Natural killer cell (primary cell): ENCODE data around the gene PON2. TPM values are rescaled to one million over a fixed set of nuclear protein-coding genes. Genes with fewer than 3 reads are reported as not detected.
"Not testable (repeated sequence)": the region's sequence is repeated elsewhere in the genome, so short reads cannot be mapped to it uniquely, and the experiment has no call there.

Experiments used
- ATAC-seq, 3 donors: fragments of 150-1000 bp in 2 of 3; fragments of 200-7000 bp in 1 of 3; cut with Tn5 transposase; 1 replicate in 1 of 3; 2 replicates in 2 of 3; pipeline ENCODE4 v1.10.0; 2021; ENCODE audit warnings: mild to moderate bottlenecking in 2 of 3, moderate library complexity in 2 of 3
- DNase-seq, 2 donors: peaks; one replicate each; pipeline versions ENCODE4 v3.0.0 to v3.0.0-alpha.2; 2013 to 2021; ENCODE audit warnings: mixed read lengths in 1 of 2
- H3K27ac ChIP-seq: one replicate; pipeline ENCODE4 v1.5.1; 2013; ENCODE audit warnings: mild to moderate bottlenecking, low read length
- H3K27me3 ChIP-seq: one replicate; pipeline ENCODE4 v1.6.1; 2013; ENCODE audit warnings: low read length; ENCODE audit not compliant: control insufficient read depth, insufficient read depth
- H3K36me3 ChIP-seq: one replicate; pipeline ENCODE4 v1.6.1; 2013; ENCODE audit warnings: low read length; ENCODE audit not compliant: control insufficient read depth, insufficient read depth
- H3K4me1 ChIP-seq: one replicate; pipeline ENCODE4 v1.6.1; 2013; ENCODE audit warnings: low read length; ENCODE audit not compliant: control insufficient read depth, insufficient read depth
- H3K4me3 ChIP-seq: one replicate; pipeline ENCODE4 v1.5.1; 2013; ENCODE audit warnings: low read length
- H3K9me3 ChIP-seq: one replicate; pipeline ENCODE4 v1.6.1; 2013; ENCODE audit warnings: low read length; ENCODE audit not compliant: control insufficient read depth, insufficient read depth
- H3K27ac Mint-ChIP-seq, 2 donors: one replicate each; pipeline ENCODE4 v1.8.0; 2022; ENCODE audit warnings: mild to moderate bottlenecking in 2 of 2, mixed read lengths in 2 of 2, moderate library complexity in 1 of 2
- H3K27me3 Mint-ChIP-seq, 2 donors: one replicate each; pipeline ENCODE4 v1.8.0; 2022; ENCODE audit warnings: low read depth in 2 of 2, mixed read lengths in 2 of 2
- H3K36me3 Mint-ChIP-seq: one replicate; pipeline ENCODE4 v1.8.0; 2022; ENCODE audit warnings: mixed read lengths
- H3K4me1 Mint-ChIP-seq, 2 donors: one replicate each; pipeline ENCODE4 v1.8.0; 2022; ENCODE audit warnings: mixed read lengths in 2 of 2
- H3K4me3 Mint-ChIP-seq: one replicate; pipeline ENCODE4 v1.8.0; 2022; ENCODE audit warnings: mild to moderate bottlenecking, moderate library complexity, mixed read lengths
- H3K9me3 Mint-ChIP-seq, 2 donors: one replicate each; pipeline ENCODE4 v1.8.0; 2022; ENCODE audit warnings: mixed read lengths in 2 of 2
- WGBS: methylation state at CpG from one replicate; pipeline ENCODE4 v1.1.7; 2013; ENCODE audit warnings: missing lambda C conversion rate; ENCODE audit not compliant: insufficient coverage; 5-methylcytosine and 5-hydroxymethylcytosine counted together
- intact Hi-C: fragments of 100-400 bp; cut with micrococcal nuclease; formaldehyde crosslinking; loops from one replicate; pipeline ENCODE4 v1.14.2; 2022
- total RNA-seq, 4 donors: library from RNA; stranded (reverse); fragments of 120-200 nt in 1 of 4; gene quantifications; one replicate each; pipeline versions ENCODE4 v1.2.3 to v1.2.4, GENCODE V29; 2013 to 2022
- TF ChIP-seq, protein P1 (sequence below): fragments of 200-600 bp; IDR thresholded peaks from one replicate; pipeline ENCODE4 v1.8.0; 2022; ENCODE audit warnings: antibody characterized with exemption

PON2 gene
- total RNA-seq, 3 donors from 2014 or later (not counting 1 experiment from before 2014, with no cell fraction given) = 26.6 to 35.7 (median 35.6) TPM

DNA sequence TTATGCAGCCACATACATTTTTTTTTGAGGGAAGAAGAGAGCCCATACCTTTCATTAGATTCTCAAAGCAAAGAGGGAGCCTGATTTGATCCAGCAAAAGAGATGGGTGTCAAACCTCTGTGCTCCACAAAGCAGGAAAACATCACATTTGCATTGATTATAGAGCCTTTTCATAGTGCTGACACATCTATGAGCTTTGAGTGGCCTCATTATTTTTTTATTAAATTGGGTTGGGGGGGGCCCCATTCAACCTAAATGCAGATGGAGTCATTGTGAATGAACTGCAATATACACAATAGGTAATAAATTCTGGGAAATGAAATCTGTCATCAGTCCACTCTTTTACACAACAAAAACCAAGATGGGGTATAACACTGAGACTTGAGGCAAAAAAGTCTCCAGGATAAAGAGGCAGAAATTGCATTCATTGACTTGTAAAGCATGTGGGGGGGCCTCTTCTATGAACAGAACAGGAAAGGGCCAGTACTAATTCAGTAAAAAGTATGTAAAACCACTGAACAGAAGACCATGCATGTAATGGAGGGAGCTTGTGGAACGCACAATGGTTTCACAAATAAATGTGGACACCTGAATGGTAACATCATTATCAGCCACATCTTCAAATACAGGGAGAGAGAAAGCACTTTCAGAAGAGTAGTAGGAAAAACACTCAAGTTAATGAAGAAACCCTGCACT is 33.2 kb upstream of the PON2 start:
- no peak overlapping the region for H3K4me3 Mint-ChIP-seq
- no peaks in the 10 kb centered on the region for H3K9me3 Mint-ChIP-seq
- 92% methylated on average over 1 of the region's 1 CpG for WGBS
- TF ChIP-seq, protein P1, sequence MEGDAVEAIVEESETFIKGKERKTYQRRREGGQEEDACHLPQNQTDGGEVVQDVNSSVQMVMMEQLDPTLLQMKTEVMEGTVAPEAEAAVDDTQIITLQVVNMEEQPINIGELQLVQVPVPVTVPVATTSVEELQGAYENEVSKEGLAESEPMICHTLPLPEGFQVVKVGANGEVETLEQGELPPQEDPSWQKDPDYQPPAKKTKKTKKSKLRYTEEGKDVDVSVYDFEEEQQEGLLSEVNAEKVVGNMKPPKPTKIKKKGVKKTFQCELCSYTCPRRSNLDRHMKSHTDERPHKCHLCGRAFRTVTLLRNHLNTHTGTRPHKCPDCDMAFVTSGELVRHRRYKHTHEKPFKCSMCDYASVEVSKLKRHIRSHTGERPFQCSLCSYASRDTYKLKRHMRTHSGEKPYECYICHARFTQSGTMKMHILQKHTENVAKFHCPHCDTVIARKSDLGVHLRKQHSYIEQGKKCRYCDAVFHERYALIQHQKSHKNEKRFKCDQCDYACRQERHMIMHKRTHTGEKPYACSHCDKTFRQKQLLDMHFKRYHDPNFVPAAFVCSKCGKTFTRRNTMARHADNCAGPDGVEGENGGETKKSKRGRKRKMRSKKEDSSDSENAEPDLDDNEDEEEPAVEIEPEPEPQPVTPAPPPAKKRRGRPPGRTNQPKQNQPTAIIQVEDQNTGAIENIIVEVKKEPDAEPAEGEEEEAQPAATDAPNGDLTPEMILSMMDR = no peak
- no peaks in the 10 kb centered on the region for H3K36me3 Mint-ChIP-seq
- H3K9me3 ChIP-seq = no peaks in the 10 kb centered on the region
- no peak overlapping the region for H3K4me3 ChIP-seq
- H3K36me3 ChIP-seq = no peaks in the 10 kb centered on the region
- ATAC-seq (no peak), DNase-seq (no peak)
- H3K27ac ChIP-seq = no peak overlapping the region
- H3K4me1 ChIP-seq = peaks cover 3% of the 10 kb centered on the region
- peaks cover 9 to 14% of the 10 kb centered on the region in 2 donors for H3K4me1 Mint-ChIP-seq
- H3K27ac Mint-ChIP-seq = no peak overlapping the region
- no peaks in the 10 kb centered on the region for H3K27me3 ChIP-seq
- no peaks in the 10 kb centered on the region for H3K27me3 Mint-ChIP-seq
- intact Hi-C loops = no loop called here

DNA sequence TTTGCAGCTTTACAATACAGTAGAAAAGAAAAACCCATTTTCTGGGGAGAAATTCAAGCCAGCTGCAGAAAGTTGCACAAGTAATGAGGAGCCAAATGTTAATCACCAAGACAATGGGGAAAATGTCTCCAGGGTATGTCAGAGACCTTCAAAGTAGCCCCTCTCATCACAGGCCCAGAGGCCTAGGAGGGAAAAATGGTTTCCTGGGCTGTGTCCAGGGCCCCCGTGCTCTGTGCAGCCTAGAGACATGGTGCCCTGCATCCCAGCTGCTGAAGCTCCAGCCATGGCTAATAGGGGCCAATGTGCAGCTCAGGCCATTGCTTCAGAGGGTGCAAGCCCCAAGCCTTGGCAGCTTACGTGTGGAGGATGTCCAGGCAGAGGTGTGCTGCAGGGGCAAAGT is 25.8 kb upstream of the PON2 start:
- ATAC-seq, H3K4me1 ChIP-seq, intact Hi-C loops, H3K36me3 ChIP-seq, DNase-seq, H3K4me1 Mint-ChIP-seq, H3K27me3 ChIP-seq, H3K27ac Mint-ChIP-seq, H3K4me3 ChIP-seq, H3K27ac ChIP-seq, H3K9me3 Mint-ChIP-seq, H3K9me3 ChIP-seq, H3K4me3 Mint-ChIP-seq: not testable (repeated sequence)
- peaks cover 12 to 34% of the 10 kb centered on the region in 2 donors for H3K27me3 Mint-ChIP-seq
- 85% methylated on average over 2 of the region's 2 CpGs for WGBS
- H3K36me3 Mint-ChIP-seq = peaks cover 11% of the 10 kb centered on the region

DNA sequence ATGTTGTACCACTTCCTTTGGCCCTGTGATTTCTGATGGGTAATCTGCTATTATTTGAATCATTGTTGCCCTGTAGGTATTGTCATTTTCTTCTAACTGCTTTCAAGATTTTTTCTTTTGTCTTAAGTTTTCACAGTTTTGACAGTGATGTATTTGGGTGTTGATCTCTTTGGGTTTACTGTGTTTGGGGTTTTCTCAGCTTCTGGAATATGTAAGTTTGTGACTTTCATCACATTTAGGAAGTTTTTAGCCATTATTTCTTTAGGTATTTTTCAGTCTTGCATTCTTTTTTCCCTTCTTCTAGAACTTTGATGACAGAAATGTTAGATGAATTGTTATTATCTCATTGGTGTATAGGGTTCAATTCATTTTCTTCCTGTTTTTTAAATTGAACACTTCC is 23.1 kb upstream of the PON2 start:
- H3K9me3 Mint-ChIP-seq = peaks cover 5 to 6% of the 10 kb centered on the region in 2 donors
- intact Hi-C loops = no loop called here
- H3K4me3 Mint-ChIP-seq = no peak overlapping the region
- H3K27me3 Mint-ChIP-seq = peaks cover 12 to 53% of the 10 kb centered on the region in 2 donors
- no peaks in the 10 kb centered on the region for H3K36me3 ChIP-seq
- no peak overlapping the region for H3K27ac Mint-ChIP-seq
- no peaks in the 10 kb centered on the region for H3K27me3 ChIP-seq
- H3K9me3 ChIP-seq = no peaks in the 10 kb centered on the region
- no peaks in the 10 kb centered on the region for H3K4me1 ChIP-seq
- no peak for ATAC-seq
- no peak overlapping the region for H3K27ac ChIP-seq
- TF ChIP-seq, protein P1 = no peak
- no peak for DNase-seq
- H3K36me3 Mint-ChIP-seq = peaks cover 11% of the 10 kb centered on the region
- no peaks in the 10 kb centered on the region for H3K4me1 Mint-ChIP-seq
- H3K4me3 ChIP-seq = no peak overlapping the region

DNA sequence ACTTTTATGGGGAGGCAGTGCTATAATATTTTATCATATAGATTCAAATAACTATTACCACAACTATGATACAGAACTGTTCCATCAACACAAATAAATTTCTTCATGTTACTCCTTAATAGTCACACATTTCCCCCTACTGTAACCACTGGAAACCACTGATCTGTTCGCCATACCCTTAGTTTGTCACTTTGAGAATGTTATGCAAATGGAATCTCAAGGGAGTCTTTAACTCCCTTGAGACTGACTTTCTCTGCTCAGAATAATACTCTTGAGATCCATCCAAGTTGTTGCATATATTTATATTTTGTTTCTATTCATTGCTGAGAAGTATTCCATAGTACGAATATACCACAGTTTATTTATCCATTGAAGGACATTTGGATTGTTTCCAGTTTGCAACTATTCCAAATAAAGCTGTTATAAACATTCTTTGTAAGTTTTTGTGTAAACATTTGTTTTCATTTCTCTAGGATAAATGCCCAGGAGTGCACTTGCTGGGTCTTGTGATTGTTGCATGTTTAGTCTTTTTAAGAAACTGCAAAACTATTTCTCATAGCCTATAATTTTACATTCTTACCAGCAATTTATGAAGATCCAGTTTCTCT is 19.7 kb upstream of the PON2 start:
- intact Hi-C loops = no loop called here

More for the DNA sequence above, 19.7 kb upstream of the PON2 start:
- H3K4me3 Mint-ChIP-seq = no peak overlapping the region
- peaks cover 11% of the 10 kb centered on the region for H3K36me3 Mint-ChIP-seq
- H3K27ac Mint-ChIP-seq = no peak overlapping the region
- Histone ChIP-seq H3K9me3 (no peaks in the 10 kb centered on the region), H3K36me3 (no peaks in the 10 kb centered on the region), H3K4me3 (no peak overlapping the region), H3K4me1 (no peaks in the 10 kb centered on the region), H3K27me3 (no peaks in the 10 kb centered on the region), H3K27ac (no peak overlapping the region)
- no peak for ATAC-seq
- WGBS = 63% methylated on average over 1 of the region's 2 CpGs
- H3K27me3 Mint-ChIP-seq = peaks cover 7 to 53% of the 10 kb centered on the region in 2 donors
- H3K4me1 Mint-ChIP-seq = no peaks in the 10 kb centered on the region
- TF ChIP-seq, protein P1 = no peak
- H3K9me3 Mint-ChIP-seq = peaks cover 5 to 6% of the 10 kb centered on the region in 2 donors
- no peak for DNase-seq
